SJCRH30 (cell line): ENCODE measurements around the gene LPCAT3. TPM values are rescaled to one million over a fixed set of nuclear protein-coding genes. Genes with fewer than 3 reads are reported as not detected.
"Not testable (repeated sequence)": the region's sequence is repeated elsewhere in the genome, so short reads cannot be mapped to it uniquely, and the experiment has no call there.

Experiments used
- DNase-seq, 2 experiments: peaks; one replicate each; pipeline ENCODE4 v3.0.0-alpha.2; 2015 to 2020
- H3K27ac ChIP-seq: fragments of 250-450 bp; sonication (Bioruptor Pico); 2 replicates; pipeline ENCODE4 v1.5.1; 2020; ENCODE audit warnings: mild to moderate bottlenecking, moderate library complexity
- H3K27me3 ChIP-seq: fragments of 250-450 bp; sonication (Bioruptor Pico); 2 replicates; pipeline ENCODE4 v1.5.1; 2020; ENCODE audit warnings: mild to moderate bottlenecking, moderate library complexity
- H3K36me3 ChIP-seq: fragments of 250-450 bp; sonication (Bioruptor Pico); 2 replicates; pipeline ENCODE4 v1.5.1; 2020; ENCODE audit warnings: mild to moderate bottlenecking, moderate library complexity
- H3K4me1 ChIP-seq: fragments of 250-450 bp; sonication (Bioruptor Pico); 2 replicates; pipeline ENCODE4 v1.5.1; 2020; ENCODE audit warnings: mild to moderate bottlenecking, moderate library complexity
- H3K4me3 ChIP-seq: fragments of 250-450 bp; sonication (Bioruptor Pico); 2 replicates; pipeline ENCODE4 v1.5.1; 2020; ENCODE audit warnings: mild to moderate bottlenecking, moderate library complexity
- H3K9me3 ChIP-seq: fragments of 250-450 bp; sonication (Bioruptor Pico); replicated peaks from 2 replicates; pipeline ENCODE4 v1.5.1; 2020; ENCODE audit warnings: mild to moderate bottlenecking, moderate library complexity
- total RNA-seq: library from RNA; depleted of rRNA; stranded (reverse); fragments of >200 nt; shearing (Covaris generic); gene quantifications from 2 replicates; pipeline ENCODE4 v1.2.3, GENCODE V29; 2014; rRNA removed

LPCAT3 gene
- total RNA-seq = 19.6 and 19.9 TPM in 2 replicates

- Histone ChIP-seq H3K27ac (peak within 1 kb of the TSS; percentile 49), H3K27me3 (no peaks in the 10 kb centered on the region), H3K4me3 (peak within 1 kb of the TSS; percentile 89), H3K36me3 (no peaks in the 10 kb centered on the region), H3K9me3 (no peaks in the 10 kb centered on the region), H3K4me1 (peaks cover 9% of the 10 kb centered on the region)
- peak; percentile 96 to 97 for DNase-seq
These were observed at the start of gene LPCAT3 for GRCh38 chr12:7018350-7019042. Gene LPCAT3 (minus strand): TSS chr12:7018476. CDS start chr12:7018424, 52 bp downstream.

DNA sequence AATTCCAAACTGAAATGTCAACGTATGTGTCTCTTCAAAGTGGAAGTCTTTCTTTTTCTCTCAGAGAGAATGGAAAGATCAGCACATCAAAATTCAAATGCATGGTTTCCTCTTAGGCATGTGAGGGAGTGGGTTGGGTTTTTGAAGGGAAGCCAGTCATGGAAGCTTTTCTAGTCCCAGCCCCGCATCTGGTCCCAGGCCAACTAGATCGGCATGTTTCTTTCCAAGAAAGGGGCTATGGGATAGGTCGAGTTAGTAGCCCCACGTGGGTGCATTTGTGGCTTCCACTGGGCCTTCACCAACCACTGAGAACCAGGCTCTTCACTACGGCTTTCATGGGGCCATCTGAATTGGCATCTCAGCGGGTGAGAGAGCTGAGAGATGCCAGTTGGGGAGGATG lies 48.8 kb upstream of the LPCAT3 start:
- Histone ChIP-seq H3K4me1 (no peaks in the 10 kb centered on the region), H3K27me3 (peaks cover 12% of the 10 kb centered on the region), H3K27ac (no peak overlapping the region), H3K9me3 (no peaks in the 10 kb centered on the region), H3K36me3 (no peaks in the 10 kb centered on the region), H3K4me3 (no peak overlapping the region)
- no peak for DNase-seq

DNA sequence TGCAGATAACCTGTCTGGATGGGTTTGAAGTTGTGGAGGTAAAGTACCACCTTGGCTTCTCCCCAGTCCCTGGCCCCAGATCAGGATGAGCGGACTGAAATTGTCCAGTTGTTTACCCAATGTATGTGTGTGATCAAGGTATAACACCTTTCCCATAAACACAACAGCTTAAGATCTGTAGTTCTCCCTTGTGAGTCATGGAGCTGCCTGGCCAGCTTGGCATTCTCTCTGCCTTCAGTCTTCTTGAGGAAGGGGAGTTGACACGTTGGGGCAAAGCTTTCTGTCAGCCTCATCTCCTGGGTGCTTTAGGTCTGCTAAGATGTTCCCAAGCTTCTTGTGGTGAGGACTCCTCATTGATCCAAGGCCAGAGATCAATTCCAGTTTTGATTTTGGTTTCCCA lies 48.3 kb upstream of the LPCAT3 start:
- H3K4me1 ChIP-seq = no peaks in the 10 kb centered on the region
- no peaks in the 10 kb centered on the region for H3K9me3 ChIP-seq
- no peak for DNase-seq
- no peaks in the 10 kb centered on the region for H3K36me3 ChIP-seq
- H3K27me3 ChIP-seq = peaks cover 9% of the 10 kb centered on the region
- no peak overlapping the region for H3K27ac ChIP-seq
- H3K4me3 ChIP-seq = no peak overlapping the region

DNA sequence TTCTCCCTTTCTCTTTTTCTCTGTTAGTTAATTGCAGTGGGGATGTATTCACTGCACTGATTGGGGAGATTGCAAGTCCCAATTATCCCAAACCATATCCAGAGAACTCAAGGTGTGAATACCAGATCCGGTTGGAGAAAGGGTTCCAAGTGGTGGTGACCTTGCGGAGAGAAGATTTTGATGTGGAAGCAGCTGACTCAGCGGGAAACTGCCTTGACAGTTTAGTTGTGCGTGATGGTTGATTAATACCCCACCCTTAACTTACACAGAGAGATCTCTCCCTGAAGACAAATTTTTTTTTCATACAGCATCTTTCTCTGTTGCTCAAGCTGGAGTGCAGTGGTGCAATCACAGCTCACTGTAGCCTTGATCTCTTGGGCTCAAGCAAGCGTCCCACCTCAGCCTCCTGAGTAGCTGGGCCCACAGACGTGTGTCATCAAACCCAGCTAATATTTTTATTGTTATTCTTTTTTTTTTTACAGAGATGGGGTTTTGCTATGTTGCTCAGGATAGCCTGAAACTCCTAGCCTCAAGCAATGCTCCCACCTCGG lies 46.9 kb upstream of the LPCAT3 start:
- H3K36me3 ChIP-seq = no peaks in the 10 kb centered on the region
- H3K27me3 ChIP-seq = peaks cover 19% of the 10 kb centered on the region
- no peak overlapping the region for H3K4me3 ChIP-seq
- no peak for DNase-seq
- no peaks in the 10 kb centered on the region for H3K4me1 ChIP-seq
- no peaks in the 10 kb centered on the region for H3K9me3 ChIP-seq
- no peak overlapping the region for H3K27ac ChIP-seq

GRCh38 chr12:7064516-7064915 lies 46.2 kb upstream of the LPCAT3 start:
- no peak for DNase-seq
- no peaks in the 10 kb centered on the region for H3K9me3 ChIP-seq
- no peak overlapping the region for H3K4me3 ChIP-seq
- H3K27ac ChIP-seq = no peak overlapping the region
- no peaks in the 10 kb centered on the region for H3K4me1 ChIP-seq
- H3K27me3 ChIP-seq = peaks cover 23% of the 10 kb centered on the region
- H3K36me3 ChIP-seq = no peaks in the 10 kb centered on the region

GRCh38 chr12:7061596-7061995 lies 43.3 kb upstream of the LPCAT3 start:
- Histone ChIP-seq H3K4me3 (no peak overlapping the region), H3K9me3 (no peaks in the 10 kb centered on the region), H3K36me3 (no peaks in the 10 kb centered on the region)

DNA sequence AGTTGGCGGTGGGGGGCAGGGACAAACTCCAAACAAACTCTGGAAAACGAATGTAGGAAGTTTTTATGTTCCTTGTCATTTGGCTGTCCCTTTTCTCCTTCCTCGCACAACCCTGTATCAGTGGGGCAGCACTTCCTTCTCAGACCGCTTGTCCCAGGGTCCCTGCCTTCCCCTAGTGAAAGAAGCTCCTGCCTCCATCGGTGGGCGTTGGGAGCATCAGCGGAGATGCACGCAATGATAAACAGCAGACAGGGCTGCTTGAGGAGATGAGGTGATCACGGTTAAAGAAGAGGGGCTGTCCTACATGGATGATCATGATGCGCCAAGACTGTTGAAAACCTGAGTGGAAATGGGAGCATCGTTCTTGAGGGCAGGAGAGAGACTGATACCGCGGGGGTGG lies 42.9 kb upstream of the LPCAT3 start:
- Histone ChIP-seq H3K9me3 (no peaks in the 10 kb centered on the region), H3K27me3 (peaks cover 18% of the 10 kb centered on the region), H3K4me1 (no peaks in the 10 kb centered on the region), H3K4me3 (no peak overlapping the region), H3K36me3 (no peaks in the 10 kb centered on the region), H3K27ac (no peak overlapping the region)
- DNase-seq = no peak

More at GRCh38 chr12:7061596-7061995, 43.3 kb upstream of the LPCAT3 start:
- no peak for DNase-seq
- Histone ChIP-seq H3K4me1 (no peaks in the 10 kb centered on the region), H3K27me3 (peaks cover 18% of the 10 kb centered on the region), H3K27ac (no peak overlapping the region)

DNA sequence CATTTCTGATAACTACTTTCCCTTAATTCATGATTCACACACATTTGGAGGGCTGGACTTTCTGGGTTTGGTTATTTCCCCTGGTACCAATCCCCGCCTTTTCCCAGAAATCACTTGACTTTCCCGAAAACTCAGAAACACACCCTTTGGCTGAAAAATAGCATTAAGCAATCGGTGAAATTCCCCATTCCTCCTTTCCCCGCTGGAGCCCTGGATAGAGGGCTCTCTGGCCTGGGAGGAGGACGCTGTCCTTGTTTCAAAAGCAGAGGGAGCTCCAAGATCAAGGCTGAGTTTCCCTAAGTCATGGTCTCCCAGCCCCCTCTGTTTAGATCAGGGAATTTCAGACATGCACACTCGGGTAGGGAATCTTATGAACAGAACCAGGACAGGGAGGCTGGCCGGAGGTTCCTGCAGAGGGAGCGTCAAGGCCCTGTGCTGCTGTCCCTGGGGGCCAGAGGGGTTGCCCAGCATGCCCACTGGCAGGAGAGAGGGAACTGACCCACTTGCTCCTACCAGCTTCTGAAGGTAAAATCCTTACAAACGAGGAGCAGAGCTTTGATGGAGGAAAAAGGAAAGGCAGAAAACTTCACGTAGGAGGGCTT lies 42.2 kb upstream of the LPCAT3 start, which contains the start of gene C1S:
Gene C1S, plus strand, starts transcription at position 366 of the 602 bp plus-strand sequence. CDS start 1,195 bp downstream, outside the sequence.
- H3K4me1 ChIP-seq = no peaks in the 10 kb centered on the region
- no peaks in the 10 kb centered on the region for H3K9me3 ChIP-seq
- H3K4me3 ChIP-seq = no peak within 1 kb of the TSS
- no peak within 1 kb of the TSS for H3K27ac ChIP-seq
- H3K36me3 ChIP-seq = no peaks in the 10 kb centered on the region
- peaks cover 18% of the 10 kb centered on the region for H3K27me3 ChIP-seq
- DNase-seq = peak; percentile 10 to 32

GRCh38 chr12:7059780-7060179 lies 41.5 kb upstream of the LPCAT3 start:
- no peak overlapping the region for H3K27ac ChIP-seq
- H3K4me3 ChIP-seq = no peak overlapping the region
- DNase-seq = no peak
- H3K9me3 ChIP-seq = no peaks in the 10 kb centered on the region
- H3K36me3 ChIP-seq = no peaks in the 10 kb centered on the region
- H3K27me3 ChIP-seq = peaks cover 20% of the 10 kb centered on the region
- no peaks in the 10 kb centered on the region for H3K4me1 ChIP-seq

DNA sequence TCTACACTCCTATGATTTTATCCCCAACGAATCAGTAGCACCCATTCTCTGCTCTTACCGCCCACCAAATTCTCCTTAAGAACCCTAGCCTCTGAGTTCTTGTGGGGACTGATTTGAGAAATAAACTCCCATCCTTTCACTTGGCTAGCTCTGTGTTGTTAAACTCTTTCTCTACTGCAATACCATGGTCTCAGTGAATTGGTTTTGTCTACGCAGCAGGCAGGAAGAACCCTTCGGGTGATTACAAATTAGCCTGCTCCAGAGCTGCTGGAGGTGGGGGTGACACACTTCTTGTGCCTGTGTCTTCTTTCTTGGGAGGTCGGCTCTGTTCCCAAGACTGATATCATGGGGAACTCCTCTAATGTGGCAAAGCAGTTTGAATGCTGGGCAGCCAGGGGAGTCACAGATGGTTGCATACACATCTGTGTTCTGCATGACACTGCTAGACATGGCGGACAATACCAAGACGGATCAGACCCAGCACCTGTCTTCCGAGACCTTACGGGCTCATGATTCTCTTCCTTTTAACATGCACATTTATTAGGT lies 40.6 kb upstream of the LPCAT3 start:
- Histone ChIP-seq H3K27ac (no peak overlapping the region), H3K4me1 (no peaks in the 10 kb centered on the region), H3K27me3 (peaks cover 27% of the 10 kb centered on the region), H3K9me3 (no peaks in the 10 kb centered on the region), H3K4me3 (no peak overlapping the region), H3K36me3 (no peaks in the 10 kb centered on the region)
- DNase-seq = no peak

GRCh38 chr12:7058163-7058845 lies 40.0 kb upstream of the LPCAT3 start:
- H3K27me3 ChIP-seq = peaks cover 29% of the 10 kb centered on the region
- H3K27ac ChIP-seq = no peak overlapping the region
- H3K9me3 ChIP-seq = no peaks in the 10 kb centered on the region
- no peak overlapping the region for H3K4me3 ChIP-seq
- no peaks in the 10 kb centered on the region for H3K4me1 ChIP-seq
- H3K36me3 ChIP-seq = no peaks in the 10 kb centered on the region
- no peak for DNase-seq

- H3K27me3 ChIP-seq = peaks cover 33% of the 10 kb centered on the region
- not testable (repeated sequence) for H3K4me1 ChIP-seq, H3K36me3 ChIP-seq, H3K27ac ChIP-seq, H3K4me3 ChIP-seq, DNase-seq, H3K9me3 ChIP-seq
These were observed 37.5 kb upstream of the LPCAT3 start for GRCh38 chr12:7055736-7056135.

DNA sequence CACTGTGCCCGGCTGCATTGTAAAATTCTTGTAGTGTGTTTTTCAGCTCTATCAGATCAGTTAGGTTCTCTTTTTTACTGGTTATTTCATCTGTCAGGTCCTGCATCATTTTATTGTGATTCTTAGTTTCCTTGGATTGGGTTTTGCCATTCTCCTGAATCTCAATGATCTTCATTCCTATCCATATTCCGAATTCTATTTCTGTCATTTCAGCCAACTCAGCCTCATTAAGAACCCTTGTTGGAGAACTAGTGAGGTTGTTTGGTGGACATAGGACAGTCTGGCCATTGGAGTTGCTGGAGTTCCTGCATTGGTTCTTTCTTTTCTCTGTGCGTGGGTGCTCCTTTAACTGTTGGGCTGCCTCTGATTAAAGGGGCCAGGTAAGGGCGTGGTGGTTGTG lies 36.6 kb upstream of the LPCAT3 start:
- no peak overlapping the region for H3K27ac ChIP-seq
- H3K4me3 ChIP-seq = no peak overlapping the region
- 0 out of 2 replicates have a peak, but pooled peaks cover 2% of the 10 kb centered on the region for H3K4me1 ChIP-seq
- peaks cover 4% of the 10 kb centered on the region; the same call in 1 of the 2 replicates for H3K9me3 ChIP-seq
- peaks cover 27% of the 10 kb centered on the region for H3K27me3 ChIP-seq
- DNase-seq = no peak
- H3K36me3 ChIP-seq = no peaks in the 10 kb centered on the region

DNA sequence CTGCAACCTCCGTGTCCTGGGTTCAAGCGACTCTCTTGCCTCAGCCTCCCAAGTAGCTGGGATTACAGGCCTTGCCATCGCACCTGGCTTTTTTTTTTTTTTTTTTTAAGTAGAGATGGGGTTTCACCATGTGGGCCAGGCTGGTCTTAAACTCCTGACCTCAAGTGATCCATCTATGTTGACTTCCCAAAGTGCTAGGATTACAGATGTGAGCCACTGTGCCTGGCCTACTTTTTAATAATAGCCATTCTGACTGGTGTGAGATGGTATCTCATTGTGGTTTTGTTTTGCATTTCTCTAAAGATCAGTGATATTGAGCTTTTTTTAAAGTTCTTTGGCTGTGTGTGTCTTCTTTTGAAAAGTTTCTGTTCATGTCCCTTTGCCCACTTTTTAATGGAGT lies 31.7 kb upstream of the LPCAT3 start:
- not testable (repeated sequence) for H3K4me1 ChIP-seq, DNase-seq, H3K4me3 ChIP-seq, H3K9me3 ChIP-seq, H3K27ac ChIP-seq, H3K36me3 ChIP-seq
- peaks cover 23% of the 10 kb centered on the region for H3K27me3 ChIP-seq
